HG02763 (cell line): ENCODE measurements around the gene PDXDC1.
"Not testable (repeated sequence)": the region's sequence is repeated elsewhere in the genome, so short reads cannot be mapped to it uniquely, and the experiment has no call there.

Experiments used
- ATAC-seq: cut with Tn5 transposase; IDR thresholded peaks from one replicate; pipeline ENCODE4 v1.9.1; 2021; ENCODE audit warnings: mild to moderate bottlenecking, moderate library complexity; ENCODE audit not compliant: unreplicated experiment

The PDXDC1 gene

GRCh38 chr16:15015671-15016070 is 40.8 kb downstream of the PDXDC1 start:
- ATAC-seq, result not testable (repeated sequence)

GRCh38 chr16:15016354-15016753 is 41.5 kb downstream of the PDXDC1 start:
- ATAC-seq, result not testable (repeated sequence)

- not testable (repeated sequence) for ATAC-seq
These were observed 42.2 kb downstream of the PDXDC1 start for GRCh38 chr16:15016951-15017580.

GRCh38 chr16:15021429-15021828 is 46.6 kb downstream of the PDXDC1 start:
- not testable (repeated sequence) for ATAC-seq

- peak; percentile 45 for ATAC-seq
These were observed 47.4 kb downstream of the PDXDC1 start for GRCh38 chr16:15022194-15022593.

- not testable (repeated sequence) for ATAC-seq
These were observed 48.7 kb downstream of the PDXDC1 start for GRCh38 chr16:15023381-15024077.

- not testable (repeated sequence) for ATAC-seq
These were observed 50.0 kb downstream of the PDXDC1 start for GRCh38 chr16:15024858-15025199.

- ATAC-seq, result not testable (repeated sequence)
These were observed 50.6 kb downstream of the PDXDC1 start for GRCh38 chr16:15025234-15025951.

GRCh38 chr16:15027051-15027450 is 52.2 kb downstream of the PDXDC1 start:
- ATAC-seq, result not testable (repeated sequence)

GRCh38 chr16:15027503-15028344 is 52.9 kb downstream of the PDXDC1 start:
- not testable (repeated sequence) for ATAC-seq

- ATAC-seq, result not testable (repeated sequence)
These were observed 53.5 kb downstream of the PDXDC1 start for GRCh38 chr16:15028345-15028715.

GRCh38 chr16:15028801-15029698 is 54.2 kb downstream of the PDXDC1 start:
- ATAC-seq, result not testable (repeated sequence)

- not testable (repeated sequence) for ATAC-seq
These were observed 54.9 kb downstream of the PDXDC1 start for GRCh38 chr16:15029749-15030148.

GRCh38 chr16:15031179-15031578 is 56.4 kb downstream of the PDXDC1 start:
- ATAC-seq, result no peak

GRCh38 chr16:15031586-15031985 is 56.8 kb downstream of the PDXDC1 start:
- no peak for ATAC-seq

GRCh38 chr16:15032547-15033308 is 57.9 kb downstream of the PDXDC1 start:
- ATAC-seq, result no peak

- ATAC-seq, result no peak
These were observed 58.5 kb downstream of the PDXDC1 start for GRCh38 chr16:15033309-15033707.

- no peak for ATAC-seq
These were observed 59.7 kb downstream of the PDXDC1 start for GRCh38 chr16:15034266-15035162.
